Uterus (tissue), 4 donors: ENCODE measurements around the gene PHIP. TPM values are rescaled to one million over a fixed set of nuclear protein-coding genes. Genes with fewer than 3 reads are reported as not detected.

ENCODE experiments used
- DNase-seq, 2 donors: peaks; one replicate each; pipeline ENCODE4 v3.0.0-alpha.2; 2019 to 2020
- H3K27ac ChIP-seq, 2 donors: fragments of 200-600 bp; sonication (generic); 1 replicate in 1 of 2; 2 replicates in 1 of 2; pipeline ENCODE4 v1.5.1; 2016 to 2018
- H3K27me3 ChIP-seq, 2 donors: fragments of 200-600 bp; sonication (generic); one replicate each; pipeline ENCODE4 v1.5.1; 2018 to 2019; ENCODE audit warnings: control low read depth in 1 of 2
- H3K36me3 ChIP-seq, 2 donors: fragments of 200-600 bp; sonication (generic); one replicate each; pipeline ENCODE4 v1.5.1; 2019; ENCODE audit warnings: control low read depth in 1 of 2
- H3K4me1 ChIP-seq, 2 donors: fragments of 200-600 bp; sonication (generic); one replicate each; pipeline ENCODE4 v1.5.1; 2018 to 2019; ENCODE audit warnings: control low read depth in 1 of 2
- H3K4me3 ChIP-seq, 2 donors: fragments of 200-600 bp; sonication (generic); 1 replicate in 1 of 2; 2 replicates in 1 of 2; pipeline ENCODE4 v1.5.1; 2018 to 2019; ENCODE audit warnings: mild to moderate bottlenecking in 1 of 2
- H3K9me3 ChIP-seq, 2 donors: fragments of 200-600 bp; sonication (generic); one replicate each; pipeline ENCODE4 v1.5.1; 2019; ENCODE audit warnings: control low read depth in 1 of 2
- POLR2A ChIP-seq, 2 donors: fragments of 450-650 bp; IDR thresholded peaks; one replicate each; pipeline ENCODE4 v1.6.1; 2016; ENCODE audit warnings: antibody characterized with exemption in 2 of 2, mild to moderate bottlenecking in 1 of 2, moderate library complexity in 1 of 2
- intact Hi-C: fragments of 100-400 bp; cut with DNase I; formaldehyde crosslinking; loops from one replicate; pipeline ENCODE4 v1.15.1; 2023; ENCODE audit warnings: low total_unique reads
- total RNA-seq, 4 donors: library from RNA; depleted of rRNA in 3 of 4; stranded (reverse); fragments of >200 nt in 3 of 4; gene quantifications; one replicate each; pipeline versions ENCODE4 v1.1.0 to v1.2.4, GENCODE V29; 2014 to 2023
- TF ChIP-seq, protein P1 (sequence below), 4 experiments: fragments of 200-600 bp in 2 of 4; fragments of 450-650 bp in 2 of 4; sonication (generic) in 2 of 4; IDR thresholded peaks; one replicate each; pipeline ENCODE4 v1.5.1; 2016 to 2019; ENCODE audit warnings: antibody characterized with exemption in 4 of 4, mild to moderate bottlenecking in 2 of 4, moderate library complexity in 1 of 4
- donor health status: DM: yes; HTN: yes; CAD: no.

The PHIP gene
- total RNA-seq, 4 donors from 2014 or later, result 40.6 to 85.3 (median 53.9) TPM

- TF ChIP-seq POLR2A (IDR thresholded peaks at IDR 0.05), result no peak
- TF ChIP-seq, protein P1, sequence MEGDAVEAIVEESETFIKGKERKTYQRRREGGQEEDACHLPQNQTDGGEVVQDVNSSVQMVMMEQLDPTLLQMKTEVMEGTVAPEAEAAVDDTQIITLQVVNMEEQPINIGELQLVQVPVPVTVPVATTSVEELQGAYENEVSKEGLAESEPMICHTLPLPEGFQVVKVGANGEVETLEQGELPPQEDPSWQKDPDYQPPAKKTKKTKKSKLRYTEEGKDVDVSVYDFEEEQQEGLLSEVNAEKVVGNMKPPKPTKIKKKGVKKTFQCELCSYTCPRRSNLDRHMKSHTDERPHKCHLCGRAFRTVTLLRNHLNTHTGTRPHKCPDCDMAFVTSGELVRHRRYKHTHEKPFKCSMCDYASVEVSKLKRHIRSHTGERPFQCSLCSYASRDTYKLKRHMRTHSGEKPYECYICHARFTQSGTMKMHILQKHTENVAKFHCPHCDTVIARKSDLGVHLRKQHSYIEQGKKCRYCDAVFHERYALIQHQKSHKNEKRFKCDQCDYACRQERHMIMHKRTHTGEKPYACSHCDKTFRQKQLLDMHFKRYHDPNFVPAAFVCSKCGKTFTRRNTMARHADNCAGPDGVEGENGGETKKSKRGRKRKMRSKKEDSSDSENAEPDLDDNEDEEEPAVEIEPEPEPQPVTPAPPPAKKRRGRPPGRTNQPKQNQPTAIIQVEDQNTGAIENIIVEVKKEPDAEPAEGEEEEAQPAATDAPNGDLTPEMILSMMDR (IDR thresholded peaks at IDR 0.05), result no peak
- no peak for DNase-seq
- no peaks in the 10 kb centered on the region for H3K9me3 ChIP-seq
- H3K27me3 ChIP-seq, result no peaks in the 10 kb centered on the region
- H3K36me3 ChIP-seq, result no peaks in the 10 kb centered on the region
- no peak overlapping the region for H3K27ac ChIP-seq
- no peak overlapping the region for H3K4me3 ChIP-seq
- intact Hi-C loops, result no loop called here
- peaks cover 0 to 4% of the 10 kb centered on the region in 2 donors for H3K4me1 ChIP-seq
Observed at GRCh38 chr6:79030023-79030422, 48.0 kb downstream of the PHIP start.

GRCh38 chr6:79028641-79029314, 49.3 kb downstream of the PHIP start:
- H3K36me3 ChIP-seq, result no peaks in the 10 kb centered on the region
- TF ChIP-seq, protein P1 (IDR thresholded peaks at IDR 0.05), result no peak
- TF ChIP-seq POLR2A (IDR thresholded peaks at IDR 0.05), result no peak
- H3K4me3 ChIP-seq, result no peak overlapping the region
- H3K27me3 ChIP-seq, result no peaks in the 10 kb centered on the region
- peaks cover 0 to 4% of the 10 kb centered on the region in 2 donors for H3K4me1 ChIP-seq
- intact Hi-C loops, result no loop called here
- no peak for DNase-seq
- no peaks in the 10 kb centered on the region for H3K9me3 ChIP-seq
- no peak overlapping the region for H3K27ac ChIP-seq

- H3K4me3 ChIP-seq, result no peak overlapping the region
- H3K36me3 ChIP-seq, result no peaks in the 10 kb centered on the region
- H3K4me1 ChIP-seq, result no peaks in the 10 kb centered on the region
- no peak for DNase-seq
- H3K9me3 ChIP-seq, result no peaks in the 10 kb centered on the region
- intact Hi-C loops, result no loop called here
- no peaks in the 10 kb centered on the region for H3K27me3 ChIP-seq
- TF ChIP-seq, protein P1 (IDR thresholded peaks at IDR 0.05), result no peak
- TF ChIP-seq POLR2A (IDR thresholded peaks at IDR 0.05), result no peak
- no peak overlapping the region for H3K27ac ChIP-seq
Observed at GRCh38 chr6:79011940-79012339, 66.1 kb downstream of the PHIP start.

DNA sequence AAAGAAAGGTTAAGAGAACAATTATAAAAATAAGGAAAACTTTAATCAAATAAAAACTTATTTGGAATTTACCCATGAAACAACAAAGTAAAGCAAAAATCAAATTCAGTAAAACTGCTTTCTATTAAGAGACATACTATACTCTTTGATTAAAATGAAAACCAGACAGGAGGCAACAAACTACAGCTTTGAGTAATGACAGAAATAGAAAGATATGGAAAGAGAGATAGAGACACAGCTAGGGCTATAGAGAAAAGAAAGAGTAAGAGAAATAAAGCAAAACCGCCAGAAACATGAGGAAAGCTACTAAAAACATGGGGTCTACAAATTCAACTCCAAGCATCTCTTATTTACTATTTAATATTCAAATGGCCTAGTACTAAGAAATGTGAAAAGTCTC, 67.6 kb downstream of the PHIP start:
- Histone ChIP-seq H3K4me1 (no peaks in the 10 kb centered on the region), H3K27me3 (no peaks in the 10 kb centered on the region), H3K27ac (no peak overlapping the region), H3K36me3 (no peaks in the 10 kb centered on the region), H3K4me3 (no peak overlapping the region), H3K9me3 (no peaks in the 10 kb centered on the region)
- DNase-seq, result no peak
- intact Hi-C loops, result no loop called here
- TF ChIP-seq, protein P1 (IDR thresholded peaks at IDR 0.05), result no peak
- no peak for TF ChIP-seq POLR2A (IDR thresholded peaks at IDR 0.05)

GRCh38 chr6:79009819-79010218, 68.2 kb downstream of the PHIP start:
- intact Hi-C loops, result no loop called here
- Histone ChIP-seq H3K27me3 (no peaks in the 10 kb centered on the region), H3K36me3 (no peaks in the 10 kb centered on the region), H3K4me1 (no peaks in the 10 kb centered on the region), H3K9me3 (no peaks in the 10 kb centered on the region), H3K27ac (no peak overlapping the region), H3K4me3 (no peak overlapping the region)
- DNase-seq, result no peak
- no peak for TF ChIP-seq POLR2A (IDR thresholded peaks at IDR 0.05)
